Measurements from ENCODE around the gene ADRA2C.

Gene ADRA2C

DNA sequence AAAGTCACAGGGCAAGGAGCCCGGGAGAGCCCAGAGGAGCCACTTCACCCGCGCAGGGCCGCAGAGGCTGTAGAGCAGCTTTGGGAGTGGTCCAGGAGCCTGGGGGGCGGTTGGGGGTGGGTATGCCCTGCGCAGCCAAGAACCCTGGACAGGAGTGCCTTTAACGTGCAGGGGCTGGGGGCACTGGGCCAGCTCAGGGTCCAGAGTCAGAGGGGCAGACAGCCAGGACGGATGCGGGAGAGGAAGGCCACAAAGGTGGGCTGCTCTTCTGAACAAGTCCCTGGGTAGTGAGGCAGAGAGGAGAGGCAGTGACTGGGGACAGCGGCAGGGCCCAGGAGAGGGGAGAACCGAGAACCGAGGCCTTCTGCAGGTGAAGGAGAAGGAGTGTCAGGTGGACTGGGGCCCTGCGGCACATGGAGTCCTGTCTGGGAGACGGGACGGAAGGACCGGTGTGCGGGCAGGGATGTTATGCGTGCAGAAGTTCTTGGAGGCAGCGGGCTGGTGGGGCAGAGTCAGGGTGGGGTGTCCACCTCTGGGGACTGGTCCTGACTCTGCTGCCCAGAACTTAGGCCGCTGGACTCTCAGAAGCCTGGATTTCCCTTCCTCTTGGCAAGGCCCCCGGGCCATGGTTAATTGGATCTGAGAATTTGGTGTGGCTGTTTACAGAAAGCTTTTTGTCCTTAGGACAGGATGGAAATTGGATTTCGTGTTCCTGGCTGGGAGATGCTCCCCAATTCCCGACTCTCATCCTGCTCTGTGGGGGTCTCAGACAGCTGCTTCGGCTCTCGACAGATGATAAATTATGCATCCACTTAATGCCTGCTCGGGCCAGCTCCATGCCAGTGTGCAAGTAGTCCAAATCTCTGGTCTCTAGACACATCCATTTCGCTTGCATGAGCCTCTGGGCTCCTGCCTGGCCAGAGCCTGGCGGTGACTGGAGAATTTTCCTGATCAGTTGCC lies 31.9 kb downstream of the ADRA2C start:
- no peak for DNase-seq (ENCODE audit: low spot score)

- no peak for DNase-seq (ENCODE audit: low spot score)
Measured at GRCh38 chr4:3799496-3799895, 33.3 kb downstream of the ADRA2C start.

DNA sequence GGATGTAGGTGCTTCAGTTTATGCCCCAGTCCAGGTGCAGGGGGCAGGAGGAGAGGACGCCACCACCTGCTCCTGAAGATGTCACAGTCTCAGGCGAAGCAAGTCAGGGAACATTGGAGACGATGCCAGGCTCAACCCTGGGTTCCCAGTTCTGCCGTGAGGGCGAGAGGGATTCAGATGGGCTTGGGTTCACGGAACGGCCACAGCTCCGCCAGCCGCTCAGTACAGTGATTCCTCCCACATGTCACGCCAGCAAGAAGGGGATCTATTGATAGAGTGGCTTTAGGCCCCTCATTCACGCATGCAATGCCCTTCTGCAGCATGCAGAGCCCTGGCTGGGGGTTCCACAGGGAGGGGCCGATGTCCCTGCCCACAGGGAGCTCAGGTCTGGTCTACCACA lies 34.2 kb downstream of the ADRA2C start:
- DNase-seq (ENCODE audit: low spot score) = no peak

DNA sequence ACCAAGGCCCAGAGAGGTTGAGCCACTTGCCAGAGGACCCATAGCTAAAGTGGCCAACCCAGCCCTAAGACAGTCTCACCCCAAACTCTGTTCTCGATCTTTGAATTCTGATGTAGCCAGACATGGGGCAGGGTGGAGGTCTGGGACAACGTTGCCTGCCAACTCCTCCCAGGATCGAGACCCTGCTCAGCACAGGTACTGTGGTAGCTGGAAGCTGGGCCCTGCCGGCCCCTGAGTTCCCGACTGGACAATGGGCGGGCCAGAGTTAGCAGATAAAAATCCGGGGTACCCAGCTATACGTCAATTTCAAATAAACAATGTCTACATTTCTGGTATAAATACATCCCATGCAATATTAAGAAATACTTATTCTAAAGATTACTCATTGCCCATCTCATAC lies 35.3 kb downstream of the ADRA2C start:
- no peak for DNase-seq (ENCODE audit: low spot score)

DNA sequence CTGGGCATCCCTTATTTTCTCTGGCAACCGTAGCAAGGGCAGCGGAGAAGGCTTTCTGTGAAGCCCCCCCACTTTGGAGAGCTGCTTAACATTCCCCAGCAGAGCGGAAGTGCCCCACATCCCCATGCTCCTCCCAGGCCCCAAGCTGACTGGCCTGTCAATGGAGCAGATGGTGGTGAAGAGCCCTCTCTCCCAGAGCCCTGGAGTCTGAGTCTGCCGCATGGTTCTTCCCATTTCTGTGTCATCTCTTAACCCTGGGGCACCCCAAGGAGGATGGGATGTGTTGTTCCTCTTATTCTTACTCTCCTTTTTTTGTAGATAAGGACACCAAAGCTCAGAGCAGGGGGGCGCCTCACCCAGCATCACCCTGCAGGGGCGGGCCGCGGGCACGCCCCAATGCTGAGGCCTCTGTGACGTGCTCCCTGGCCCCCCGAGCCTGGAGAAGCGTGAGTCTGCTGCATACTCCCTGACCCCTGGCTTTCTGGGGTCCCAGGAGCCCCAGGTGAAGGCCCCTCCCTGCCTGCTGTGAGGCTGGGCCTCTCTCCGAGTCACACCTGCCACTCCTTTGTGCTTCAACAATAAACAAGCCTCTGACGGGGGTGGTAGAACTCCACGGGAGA lies 35.9 kb downstream of the ADRA2C start:
- no peak for DNase-seq (ENCODE audit: low spot score)

DNA sequence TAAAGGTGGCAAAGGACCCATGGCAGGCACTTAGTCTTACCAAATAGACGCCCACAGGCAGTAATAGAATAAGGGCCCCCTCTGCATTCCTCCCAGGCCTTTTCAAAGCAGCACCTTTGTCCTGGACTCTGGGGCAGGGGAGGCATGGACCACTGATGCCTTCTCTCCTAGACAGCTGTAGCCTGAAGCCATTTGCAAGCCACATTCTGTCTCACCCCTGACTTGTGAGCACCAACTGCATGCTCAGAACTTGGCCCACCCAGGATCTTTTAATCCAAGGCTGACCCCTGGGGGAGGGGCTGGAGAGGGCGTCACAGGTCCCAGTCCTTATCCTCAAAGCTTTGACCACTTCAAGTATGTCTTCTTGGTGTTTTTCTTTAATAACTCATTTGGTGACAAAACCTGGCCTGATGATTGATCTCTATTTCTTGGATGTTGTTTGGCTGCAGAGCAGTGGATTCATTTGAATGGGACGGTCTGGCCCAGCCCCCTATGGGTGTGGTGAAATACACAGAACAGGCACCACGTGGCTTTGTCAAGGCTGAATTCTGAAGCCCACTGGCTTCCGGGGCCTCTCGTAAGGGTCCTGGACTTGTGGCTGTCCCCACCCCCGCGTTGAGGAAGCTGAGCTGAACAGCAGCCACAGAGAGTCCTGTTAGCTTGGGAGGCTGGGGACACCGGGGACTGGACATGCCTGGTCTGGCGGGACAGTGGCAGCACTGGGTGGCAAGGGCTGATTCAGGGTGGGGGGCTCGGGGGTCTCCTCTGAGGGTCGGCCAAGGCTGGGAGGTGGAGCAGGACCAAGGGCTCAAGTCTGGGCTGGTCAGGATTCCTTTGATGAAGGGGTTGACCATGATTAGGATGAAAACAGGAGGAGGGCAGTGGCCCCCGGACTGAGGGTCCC lies 36.6 kb downstream of the ADRA2C start:
- DNase-seq (ENCODE audit: low spot score) = no peak

DNA sequence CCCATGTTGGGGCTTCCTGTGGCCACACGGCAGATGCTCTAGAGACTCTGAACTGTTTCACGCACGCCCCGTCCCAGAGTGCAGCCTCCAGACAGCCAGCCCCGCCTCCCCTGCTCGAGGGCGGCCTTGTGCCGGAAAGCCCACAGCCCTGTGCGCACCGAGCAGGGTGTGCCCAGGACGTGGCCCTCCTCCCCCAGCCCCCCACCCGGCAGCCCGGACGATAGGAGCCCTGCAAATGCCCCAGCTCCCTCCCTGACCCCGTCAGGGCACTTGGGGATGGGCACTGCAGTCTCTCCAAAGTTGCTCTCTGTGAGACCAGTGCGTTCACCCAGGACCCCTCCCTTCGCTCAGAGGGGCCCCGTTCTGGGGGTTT lies 37.3 kb downstream of the ADRA2C start:
- no peak for DNase-seq (ENCODE audit: low spot score)

- no peak for DNase-seq (ENCODE audit: low spot score)
Measured at GRCh38 chr4:3803946-3804345, 37.8 kb downstream of the ADRA2C start.

DNA sequence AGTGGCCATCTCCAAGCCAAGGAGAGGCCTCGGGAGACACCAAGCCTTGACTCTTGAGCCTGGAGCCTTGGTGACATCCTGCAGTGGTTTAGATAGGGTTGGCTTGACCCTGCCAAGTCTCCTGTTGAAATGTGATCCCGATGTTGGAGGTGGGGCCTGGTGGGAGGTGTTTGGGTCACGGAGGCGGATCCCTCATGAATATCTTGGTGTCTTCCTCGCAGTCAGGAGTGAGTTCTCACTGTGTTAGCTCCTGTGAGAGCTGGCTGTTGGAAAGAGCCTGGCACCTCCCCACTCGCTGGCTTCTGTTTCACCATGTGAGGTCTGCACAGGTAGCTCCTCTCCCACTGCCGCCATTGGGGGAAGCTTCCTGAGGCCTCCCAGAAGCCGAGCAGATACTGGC lies 38.8 kb downstream of the ADRA2C start:
- no peak for DNase-seq (ENCODE audit: low spot score)

DNA sequence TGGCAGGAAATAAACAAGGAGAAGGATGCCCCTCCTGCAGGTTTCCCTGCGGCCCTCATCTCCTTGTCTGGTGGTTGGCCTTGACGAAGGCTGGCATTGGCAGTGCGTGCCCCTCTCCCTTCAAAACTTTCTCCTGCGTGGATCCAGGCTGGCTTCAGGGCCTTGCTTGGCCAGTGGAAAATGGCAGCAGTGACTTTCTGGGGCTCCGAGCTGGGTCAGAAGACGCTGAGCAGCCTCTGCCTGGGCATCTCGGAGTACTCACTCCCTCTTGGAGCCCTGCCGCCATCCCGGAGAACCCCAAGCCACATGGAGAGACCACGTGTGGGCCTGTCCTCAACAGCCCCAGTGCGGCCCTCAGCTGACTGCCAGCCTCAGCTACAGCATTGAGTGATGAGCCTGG lies 39.5 kb downstream of the ADRA2C start:
- no peak for DNase-seq (ENCODE audit: low spot score)

DNA sequence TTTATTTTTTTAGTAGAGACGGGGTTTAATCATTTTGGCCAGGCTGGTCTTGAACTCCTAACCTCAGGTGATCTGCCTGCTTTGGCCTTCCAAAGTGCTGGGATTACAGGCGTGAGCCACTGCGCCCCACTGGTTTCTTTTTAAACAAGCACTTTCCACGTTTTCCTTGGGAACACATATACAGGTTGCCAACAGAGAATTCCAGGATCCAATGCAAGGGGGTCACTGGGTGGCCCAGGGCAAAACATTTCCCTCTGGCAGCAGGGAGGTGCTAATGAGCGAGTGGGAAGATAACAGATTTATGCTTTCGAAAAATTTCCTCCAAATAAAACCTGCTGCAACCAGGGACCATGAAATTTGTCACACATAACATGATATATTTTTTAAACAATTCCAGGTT lies 41.1 kb downstream of the ADRA2C start:
- DNase-seq (ENCODE audit: low spot score) = no peak

DNA sequence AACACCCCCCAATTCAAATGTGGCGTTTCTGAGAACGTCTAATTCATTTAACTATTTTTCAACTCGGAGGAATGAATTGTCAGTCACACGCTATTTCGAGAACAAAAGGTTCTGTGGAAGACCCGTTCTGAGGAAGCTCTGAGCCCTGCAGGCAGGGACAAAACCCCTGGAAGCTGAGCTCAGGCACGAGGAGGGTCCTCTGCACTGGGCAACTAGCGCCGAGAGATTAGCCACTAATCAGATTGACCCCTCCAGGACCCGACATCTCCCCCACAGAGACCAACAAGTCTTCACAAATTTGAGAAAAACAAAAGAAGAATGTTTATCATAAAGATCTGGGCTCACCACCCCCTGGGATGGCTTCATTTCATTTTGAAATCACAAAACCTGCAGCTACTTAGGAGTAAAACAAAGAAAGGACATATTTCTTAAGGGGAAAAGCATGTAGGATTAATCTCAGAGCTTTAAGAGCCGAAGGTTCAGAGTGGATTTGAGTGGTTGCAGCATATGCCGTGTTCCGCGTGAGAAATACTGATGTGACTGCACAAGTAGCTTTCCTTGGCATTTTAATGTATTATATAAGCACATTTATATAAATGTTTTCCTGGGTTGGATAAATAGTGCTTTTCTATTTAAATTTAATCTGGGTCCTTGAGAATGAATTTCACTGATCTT lies 41.8 kb downstream of the ADRA2C start:
- DNase-seq (ENCODE audit: low spot score) = no peak

GRCh38 chr4:3808597-3808996 lies 42.4 kb downstream of the ADRA2C start:
- DNase-seq (ENCODE audit: low spot score) = no peak

GRCh38 chr4:3809028-3809427 lies 42.8 kb downstream of the ADRA2C start:
- DNase-seq (ENCODE audit: low spot score) = no peak

- DNase-seq (ENCODE audit: low spot score) = no peak
Measured at GRCh38 chr4:3809451-3810110, 43.4 kb downstream of the ADRA2C start.

GRCh38 chr4:3810111-3810680 lies 44.0 kb downstream of the ADRA2C start:
- DNase-seq (ENCODE audit: low spot score) = no peak

GRCh38 chr4:3810796-3811485 lies 44.8 kb downstream of the ADRA2C start:
- DNase-seq (ENCODE audit: low spot score) = no peak

DNA sequence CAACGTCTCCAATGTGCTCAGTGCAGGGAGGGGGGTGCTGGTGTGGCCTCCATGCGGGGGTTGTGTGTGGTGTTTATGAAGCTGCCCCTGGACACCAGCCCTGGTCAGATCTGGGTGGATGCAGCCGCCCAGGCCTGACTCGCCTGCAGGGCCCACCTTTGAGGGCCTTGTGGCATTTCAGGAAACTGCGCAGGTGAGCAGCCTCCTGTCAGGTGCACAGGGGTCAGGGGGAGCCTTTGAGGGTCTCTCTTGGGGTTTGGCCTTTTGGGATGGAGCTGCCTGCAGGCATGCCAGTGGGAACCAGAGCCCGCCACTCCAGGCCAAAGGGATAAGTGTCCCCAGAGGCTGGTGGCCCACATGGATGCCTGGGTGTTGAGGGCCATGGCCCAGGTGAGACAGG lies 45.4 kb downstream of the ADRA2C start:
- DNase-seq (ENCODE audit: low spot score) = no peak

DNA sequence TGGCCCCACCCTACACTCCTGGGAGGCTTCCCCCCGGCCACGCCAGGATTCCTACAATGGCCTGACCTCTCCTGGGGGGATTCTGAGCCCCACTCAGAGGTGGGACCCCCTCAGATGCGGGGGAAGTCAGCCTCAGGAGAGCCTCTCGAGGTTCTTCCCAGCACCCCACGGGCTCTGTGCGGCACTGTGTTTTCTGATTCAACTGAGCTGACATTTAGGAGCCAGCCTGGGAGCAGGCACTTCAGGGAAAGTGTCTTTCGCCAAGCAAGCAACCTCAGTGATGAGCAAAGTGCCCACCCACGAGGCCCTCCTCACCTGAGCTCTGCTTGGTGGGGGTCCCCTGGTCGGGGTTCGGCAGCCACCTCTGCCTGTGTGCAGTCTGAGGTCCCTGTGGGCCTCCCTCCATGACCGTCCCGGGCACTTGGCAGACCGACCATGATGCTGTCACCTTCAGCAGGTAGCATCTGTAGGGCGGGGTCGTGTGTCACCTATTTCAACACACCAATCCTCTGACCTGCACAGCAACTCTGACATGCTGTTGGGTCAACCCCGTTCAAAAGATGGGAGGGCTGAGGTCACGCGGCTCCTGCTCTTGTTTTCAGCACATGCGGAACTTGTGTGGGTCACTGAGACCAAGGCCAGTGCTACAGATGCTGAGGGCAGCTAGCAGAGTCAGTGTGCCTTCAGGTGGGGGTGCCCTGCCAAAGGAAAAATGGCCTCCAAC lies 46.2 kb downstream of the ADRA2C start:
- no peak for DNase-seq (ENCODE audit: low spot score)

Data from HuH-7.5 (cell line).